HepG2 (cell line): Measurements from ENCODE around the gene CLN6. TPM values are rescaled to one million over a fixed set of nuclear protein-coding genes. Genes with fewer than 3 reads are reported as not detected.

ENCODE experiments used
- ATAC-seq: fragments of 200-7000 bp; cut with Tn5 transposase; 3 replicates; pipeline ENCODE4 v1.9.1; 2020; ENCODE audit warnings: mild to moderate bottlenecking, moderate library complexity
- BruUV-seq: library from RNA; stranded (reverse); fragments of 400-500 nt; replicated peaks from 2 replicates; lab custom pipeline; 2021; lab: Mats Ljungman, UMichigan
- CTCF ChIA-PET: fragments of 300-600 bp; formaldehyde crosslinking; extraction: SDS; loops from one replicate; lab custom pipeline; 2021; ENCODE audit warnings: low total read pairs, inconsistent platforms, low intra/inter-chr PET ratio; lab: Yijun Ruan, JAX
- POLR2A ChIA-PET: fragments of 350-600 bp; sonication (Branson Sonifier 250); formaldehyde crosslinking; loops from one replicate; lab custom pipeline; 2020; ENCODE audit warnings: antibody characterized with exemption, inconsistent platforms; lab: Yijun Ruan, JAX
- DNase-seq: peaks from one replicate; pipeline ENCODE4 v3.0.0-alpha.2; 2015; ENCODE audit warnings: low spot score
- FAIRE-seq: peaks from 3 replicates; lab custom pipeline; 2011; peaks lifted over from hg19 to GRCh38; lab: Jason Lieb, UNC
- H2AFZ ChIP-seq: one replicate; pipeline ENCODE4 v1.6.1; 2011; ENCODE audit warnings: low read length, inconsistent platforms
- H3K27ac ChIP-seq: fragments of 300-600 bp; 3 replicates; pipeline ENCODE4 v1.8.0; 2011; ENCODE audit warnings: mixed run types, mild to moderate bottlenecking, mixed read lengths, low read length, inconsistent platforms; ENCODE audit not compliant: insufficient read depth; ENCODE audit errors: extremely low read length
- H3K27me3 ChIP-seq, 2 experiments: fragments of 200-600 bp in 1 of 2; 2 replicates in 1 of 2; 3 replicates in 1 of 2; pipeline versions ENCODE4 v1.6.0 to v1.8.0; 2011; ENCODE audit warnings: low read length in 2 of 2, mild to moderate bottlenecking in 2 of 2, moderate library complexity in 2 of 2, inconsistent platforms in 1 of 2; ENCODE audit not compliant: insufficient read depth in 2 of 2, control insufficient read depth in 1 of 2
- H3K36me3 ChIP-seq, 2 experiments: fragments of 200-600 bp in 1 of 2; replicated peaks in 1 of 2; 2 replicates in 1 of 2; 3 replicates in 1 of 2; pipeline versions ENCODE4 v1.5.1 to v1.8.0; 2011; ENCODE audit warnings: low read length in 2 of 2, inconsistent platforms in 1 of 2; ENCODE audit not compliant: insufficient read depth in 2 of 2, control insufficient read depth in 1 of 2
- H3K4me1 ChIP-seq: 2 replicates; pipeline ENCODE4 v1.5.1; 2012; ENCODE audit warnings: low read length, inconsistent platforms; ENCODE audit not compliant: insufficient read depth
- H3K4me2 ChIP-seq: 2 replicates; pipeline ENCODE4 v1.6.0; 2011; ENCODE audit warnings: low read depth, low read length, inconsistent platforms
- H3K4me3 ChIP-seq, 3 experiments: fragments of 200-600 bp in 1 of 3; sonication (generic), shearing (Covaris generic) in 1 of 3; replicated peaks in 1 of 3; 2 replicates each; pipeline ENCODE4 v1.5.1; 2011 to 2016; ENCODE audit warnings: low read length in 3 of 3, inconsistent platforms in 2 of 3, low read depth in 2 of 3, mild to moderate bottlenecking in 2 of 3, control low read depth in 1 of 3, mixed read lengths in 1 of 3; ENCODE audit not compliant: insufficient read depth in 1 of 3
- H3K79me2 ChIP-seq: one replicate; pipeline ENCODE4 v1.6.1; 2011; ENCODE audit warnings: low read length, inconsistent platforms; ENCODE audit not compliant: insufficient read depth
- H3K9ac ChIP-seq: 2 replicates; pipeline ENCODE4 v1.6.0; 2011; ENCODE audit warnings: mild to moderate bottlenecking, low read depth, low read length, inconsistent platforms; ENCODE audit not compliant: insufficient read depth
- H3K9me3 ChIP-seq: 2 replicates; pipeline ENCODE4 v1.5.1; 2012; ENCODE audit warnings: mild to moderate bottlenecking, low read length
- H4K20me1 ChIP-seq: 2 replicates; pipeline ENCODE4 v1.6.0; 2011; ENCODE audit warnings: inconsistent platforms, mild to moderate bottlenecking, low read length, moderate library complexity; ENCODE audit not compliant: insufficient read depth
- ADNP ChIP-seq: sonication (generic); formaldehyde crosslinking; IDR thresholded peaks from 2 replicates; pipeline ENCODE4 v1.4.0; 2020; ENCODE audit warnings: missing genetic modification reagents
- BCL6 ChIP-seq: IDR thresholded peaks from 2 replicates; pipeline ENCODE4 v1.6.1; 2016; ENCODE audit warnings: missing genetic modification reagents, missing compliant biosample characterization
- PCBP2 ChIP-seq: fragments of 200-400 bp; formaldehyde crosslinking; optimal IDR thresholded peaks from 2 replicates; pipeline ENCODE3; 2018; ENCODE audit warnings: low read length, low read depth; ENCODE audit not compliant: poor library complexity, severe bottlenecking
- SIN3A ChIP-seq: IDR thresholded peaks from 2 replicates; pipeline ENCODE4 v1.6.1; 2011; ENCODE audit warnings: low read depth, mild to moderate bottlenecking, control low read depth, low read length, borderline replicate concordance
- SIX4 ChIP-seq: sonication (generic); formaldehyde crosslinking; IDR thresholded peaks from 2 replicates; pipeline ENCODE4 v1.4.0; 2020; ENCODE audit warnings: missing genetic modification reagents
- SRY ChIP-seq: sonication (generic); formaldehyde crosslinking; IDR thresholded peaks from 2 replicates; pipeline ENCODE4 v1.8.0; 2022; ENCODE audit warnings: mild to moderate bottlenecking, missing genetic modification reagents
- TBL1XR1 ChIP-seq: fragments of 150-350 bp; IDR thresholded peaks from 2 replicates; pipeline ENCODE4 v1.6.1; 2014; ENCODE audit warnings: borderline replicate concordance, low read length; ENCODE audit not compliant: partially characterized antibody
- TGIF2 ChIP-seq: IDR thresholded peaks from 2 replicates; pipeline ENCODE4 v1.6.1; 2016; ENCODE audit warnings: control low read depth, missing compliant biosample characterization
- U2AF1 ChIP-seq: fragments of 200-400 bp; formaldehyde crosslinking; optimal IDR thresholded peaks from 2 replicates; pipeline ENCODE3; 2017; ENCODE audit warnings: mild to moderate bottlenecking, low read depth, low read length
- ZNF10 ChIP-seq: sonication (generic); formaldehyde crosslinking; IDR thresholded peaks from 2 replicates; pipeline ENCODE4 v1.4.0; 2020; ENCODE audit warnings: mild to moderate bottlenecking, low read depth, missing genetic modification reagents, borderline replicate concordance
- ZNF225 ChIP-seq: sonication (generic); formaldehyde crosslinking; IDR thresholded peaks from 2 replicates; pipeline ENCODE4 v1.4.0; 2020; ENCODE audit warnings: mild to moderate bottlenecking, missing genetic modification reagents
- ZNF235 ChIP-seq: sonication (generic); formaldehyde crosslinking; IDR thresholded peaks from 2 replicates; pipeline ENCODE4 v1.8.1; 2023; ENCODE audit warnings: mild to moderate bottlenecking, missing genetic modification reagents, borderline replicate concordance
- ZNF484 ChIP-seq: sonication (generic); formaldehyde crosslinking; IDR thresholded peaks from 2 replicates; pipeline ENCODE4 v1.5.1; 2020; ENCODE audit warnings: mild to moderate bottlenecking, low read depth, missing genetic modification reagents, borderline replicate concordance
- ZNF510 ChIP-seq: sonication (generic); formaldehyde crosslinking; IDR thresholded peaks from 2 replicates; pipeline ENCODE4 v1.4.0; 2020; ENCODE audit warnings: low read depth, mild to moderate bottlenecking, missing genetic modification reagents
- ZNF530 ChIP-seq: sonication (generic); formaldehyde crosslinking; IDR thresholded peaks from 2 replicates; pipeline ENCODE4 v1.5.0; 2020; ENCODE audit warnings: low read depth, mild to moderate bottlenecking, missing genetic modification reagents
- WGBS: methylation state at CpG from one replicate; pipeline ENCODE4 v1.1.6; 2017; ENCODE audit warnings: low lambda C conversion rate; 5-methylcytosine and 5-hydroxymethylcytosine counted together
- in situ Hi-C: cut with HindIII; loops from 2 replicates; pipeline ENCODE4 v1.10.0; 2017; ENCODE audit warnings: low pct_unique_long_range_greater_than_20kb; ENCODE audit not compliant: extremely low pct_ligation_motif_present
- intact Hi-C: fragments of 100-400 bp; cut with micrococcal nuclease; formaldehyde crosslinking; loops from one replicate; pipeline ENCODE4 v1.10.0; 2022; ENCODE audit not compliant: unreplicated experiment
- polyA plus RNA-seq, 8 experiments: library from polyadenylated mRNA; depleted of rRNA in 3 of 8; stranded (reverse) in 7 of 8; unstranded in 1 of 8; fragments of >200 nt; fragmentation: Illumina TruSeq in 4 of 8; extraction: Trizol in 4 of 8; gene quantifications; 2 replicates each; pipeline versions ENCODE4 v1.2.1 to v1.2.3, GENCODE V29; 2011 to 2016; ENCODE audit warnings: low read depth in 4 of 8, missing spikeins in 1 of 8, mixed read lengths in 1 of 8; ENCODE audit not compliant: insufficient read depth in 1 of 8
- total RNA-seq, 5 experiments: library from RNA; depleted of rRNA; stranded (reverse); fragments of >200 nt; fragmentation: Illumina TruSeq; extraction: Trizol; gene quantifications; 2 replicates each; pipeline ENCODE4 v1.2.3, GENCODE V29; 2016; ENCODE audit warnings: low read depth in 1 of 5
- TF ChIP-seq, protein P1 (sequence below): sonication (generic); formaldehyde crosslinking; IDR thresholded peaks from 2 replicates; pipeline ENCODE4 v1.4.0; 2020; ENCODE audit warnings: mild to moderate bottlenecking, low read depth, missing genetic modification reagents
- TF ChIP-seq, protein P2 (sequence below): sonication (generic); formaldehyde crosslinking; IDR thresholded peaks from 2 replicates; pipeline ENCODE4 v1.4.0; 2020; ENCODE audit warnings: mild to moderate bottlenecking, missing genetic modification reagents

CLN6 gene
- total and polyA plus RNA-seq, 2 of the 13 experiments (the other 11 are each of a cell fraction or from before 2014, with no cell fraction given): 24.9 to 27.1 TPM

DNA sequence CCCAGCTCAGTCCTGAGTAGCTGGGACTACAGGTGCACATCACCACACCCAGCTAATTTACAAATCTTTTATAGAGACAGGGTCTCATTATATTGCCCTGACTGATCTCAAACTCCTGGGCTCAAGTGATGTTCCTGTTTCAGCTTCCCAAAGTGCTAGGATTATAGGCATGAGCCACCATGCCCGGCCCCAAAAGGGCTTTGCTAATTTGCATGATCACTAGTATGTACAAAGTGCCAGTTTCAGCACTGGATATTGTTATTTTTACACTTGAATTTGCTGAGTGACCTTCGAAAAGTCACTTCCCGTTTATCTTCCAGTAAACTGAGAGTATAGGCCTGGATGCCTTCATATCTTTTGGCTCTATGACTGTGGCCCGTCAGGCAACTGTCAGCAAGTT lies 12.2 kb downstream of the CLN6 start:
- in situ Hi-C loops (no loop called here), intact Hi-C loops (no loop called here)
- no peak for ATAC-seq
- H3K9me3 ChIP-seq: no peaks in the 10 kb centered on the region
- WGBS: 100% methylated on average over 4 of the region's 4 CpGs
- TF ChIP-seq, protein P1, sequence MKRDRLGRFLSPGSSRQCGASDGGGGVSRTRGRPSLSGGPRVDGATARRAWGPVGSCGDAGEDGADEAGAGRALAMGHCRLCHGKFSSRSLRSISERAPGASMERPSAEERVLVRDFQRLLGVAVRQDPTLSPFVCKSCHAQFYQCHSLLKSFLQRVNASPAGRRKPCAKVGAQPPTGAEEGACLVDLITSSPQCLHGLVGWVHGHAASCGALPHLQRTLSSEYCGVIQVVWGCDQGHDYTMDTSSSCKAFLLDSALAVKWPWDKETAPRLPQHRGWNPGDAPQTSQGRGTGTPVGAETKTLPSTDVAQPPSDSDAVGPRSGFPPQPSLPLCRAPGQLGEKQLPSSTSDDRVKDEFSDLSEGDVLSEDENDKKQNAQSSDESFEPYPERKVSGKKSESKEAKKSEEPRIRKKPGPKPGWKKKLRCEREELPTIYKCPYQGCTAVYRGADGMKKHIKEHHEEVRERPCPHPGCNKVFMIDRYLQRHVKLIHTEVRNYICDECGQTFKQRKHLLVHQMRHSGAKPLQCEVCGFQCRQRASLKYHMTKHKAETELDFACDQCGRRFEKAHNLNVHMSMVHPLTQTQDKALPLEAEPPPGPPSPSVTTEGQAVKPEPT (CRISPR knock-in tag): no peak
- no peak for TF ChIP-seq SRY (CRISPR knock-in tag)
- TF ChIP-seq SIX4 (CRISPR knock-in tag): no peak
- TF ChIP-seq ZNF10: no peak
- no peak for TF ChIP-seq ZNF484
- TF ChIP-seq ZNF510 (CRISPR knock-in tag): no peak
- TF ChIP-seq SIN3A: no peak
- TF ChIP-seq ZNF225 (CRISPR knock-in tag): no peak
- no peak for TF ChIP-seq ZNF235 (CRISPR knock-in tag)
- no peak for TF ChIP-seq PCBP2
- TF ChIP-seq U2AF1: no peak
- TF ChIP-seq TGIF2: no peak
- TF ChIP-seq, protein P2, sequence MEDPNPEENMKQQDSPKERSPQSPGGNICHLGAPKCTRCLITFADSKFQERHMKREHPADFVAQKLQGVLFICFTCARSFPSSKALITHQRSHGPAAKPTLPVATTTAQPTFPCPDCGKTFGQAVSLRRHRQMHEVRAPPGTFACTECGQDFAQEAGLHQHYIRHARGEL: no peak
- no peak for TF ChIP-seq BCL6 (CRISPR knock-in tag)
- no peak for TF ChIP-seq ZNF530 (CRISPR knock-in tag)
- TF ChIP-seq TBL1XR1: no peak
- TF ChIP-seq ADNP (CRISPR knock-in tag): no peak
- no peak overlapping the region for H3K27ac ChIP-seq
- H3K36me3 ChIP-seq: peaks cover 8 to 29% of the 10 kb centered on the region in 2 experiments; a peak in 4 of 5 replicates
- ChIA-PET CTCF (no interaction called here), POLR2A (no interaction called here)
- no peak overlapping the region for H3K4me2 ChIP-seq
- H3K4me3 ChIP-seq: no peak overlapping the region
- FAIRE-seq: no peak
- no peaks in the 10 kb centered on the region for H3K27me3 ChIP-seq
- no TSS peak for BruUV-seq
- no peaks in the 10 kb centered on the region for H4K20me1 ChIP-seq
- H3K4me1 ChIP-seq: no peaks in the 10 kb centered on the region
- H3K79me2 ChIP-seq: peaks cover 22% of the 10 kb centered on the region
- DNase-seq: no peak
- H2AFZ ChIP-seq: no peak overlapping the region
- H3K9ac ChIP-seq: no peak overlapping the region
